GM23248 (cell line): ENCODE results near the gene SMIM22.

Experiments used
- EZH2 ChIP-seq: fragments of 200-600 bp; sonication (generic); IDR thresholded peaks from 2 replicates; pipeline ENCODE4 v1.6.1; 2018; ENCODE audit warnings: antibody characterized with exemption, mild to moderate bottlenecking; ENCODE audit not compliant: insufficient read depth, poor library complexity, severe bottlenecking
- EZH2phosphoT487 ChIP-seq: fragments of 200-600 bp; sonication (generic); IDR thresholded peaks from 2 replicates; pipeline ENCODE4 v1.6.1; 2018; ENCODE audit warnings: antibody characterized with exemption, moderate library complexity, mild to moderate bottlenecking, low read depth; ENCODE audit not compliant: insufficient read depth

DNA sequence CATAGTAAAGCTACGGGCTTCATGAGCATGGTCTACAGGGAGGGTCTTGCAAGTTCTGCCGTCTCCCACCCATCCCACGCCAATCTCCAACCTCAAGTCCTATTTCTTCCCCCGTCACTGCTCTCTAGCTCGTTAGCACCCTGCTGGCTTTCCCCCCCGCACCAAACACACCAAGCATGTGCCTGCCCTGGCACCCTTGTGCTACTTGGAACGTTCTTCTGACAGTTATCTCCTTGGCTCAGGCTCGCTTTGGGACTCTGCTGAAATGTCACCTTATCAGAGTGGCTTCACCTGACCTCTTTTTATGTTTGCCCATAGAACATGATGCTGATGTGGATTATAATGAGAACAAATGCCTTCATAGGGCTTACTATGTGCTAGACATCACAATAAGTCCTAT is 30.0 kb downstream of the SMIM22 start:
- TF ChIP-seq EZH2 = no peak
- no peak for TF ChIP-seq EZH2phosphoT487
